K562 (cell line): ENCODE measurements around the gene CREB5. TPM values are rescaled to one million over a fixed set of nuclear protein-coding genes. Genes with fewer than 3 reads are reported as not detected.

Experiments
- ATAC-seq: fragments of 200-7000 bp; cut with Tn5 transposase; 3 replicates; pipeline ENCODE4 v1.9.1; 2020; ENCODE audit warnings: moderate library complexity
- BruUV-seq: library from RNA; stranded (reverse); fragments of 400-500 nt; replicated peaks from 2 replicates; lab custom pipeline; 2021; lab: Mats Ljungman, UMichigan
- CTCF ChIA-PET: fragments of 300-600 bp; formaldehyde crosslinking; extraction: SDS; loops from one replicate; lab custom pipeline; 2021; ENCODE audit warnings: low intra/inter-chr PET ratio; lab: Yijun Ruan, JAX
- POLR2A ChIA-PET: fragments of 300-600, 350-650 bp; sonication (Branson Sonifier 250); formaldehyde crosslinking; extraction: SDS; loops from one replicate; lab custom pipeline; 2021; ENCODE audit warnings: antibody characterized with exemption, inconsistent platforms; lab: Yijun Ruan, JAX
- DNase-seq, 4 experiments: peaks; one replicate each; pipeline versions ENCODE4 v3.0.0 to v3.0.0-alpha.2; 2011 to 2018; ENCODE audit warnings: low spot score in 3 of 4, mixed read lengths in 3 of 4; ENCODE audit errors: extremely low read depth in 1 of 4
- FAIRE-seq: peaks from 2 replicates; lab custom pipeline; 2011; peaks lifted over from hg19 to GRCh38; lab: Jason Lieb, UNC
- H2AFZ ChIP-seq: 2 replicates; pipeline ENCODE4 v1.6.0; 2011; ENCODE audit warnings: low read depth, low read length, control low read depth, inconsistent platforms
- H3K27ac ChIP-seq: fragments of 200-600 bp; 3 replicates; pipeline ENCODE4 v1.8.0; 2011; ENCODE audit warnings: low read depth, mild to moderate bottlenecking, control low read depth, inconsistent platforms, low read length, moderate library complexity, mixed read lengths; ENCODE audit errors: extremely low read depth
- H3K27me3 ChIP-seq, 2 experiments: fragments of 300-600 bp in 1 of 2; 2 replicates in 1 of 2; 3 replicates in 1 of 2; pipeline versions ENCODE4 v1.6.0 to v1.8.0; 2011; ENCODE audit warnings: inconsistent platforms in 2 of 2, low read length in 2 of 2, mild to moderate bottlenecking in 1 of 2, mixed read lengths in 1 of 2, moderate library complexity in 1 of 2; ENCODE audit not compliant: control insufficient read depth in 2 of 2, insufficient read depth in 2 of 2
- H3K36me3 ChIP-seq: fragments of 300-600 bp; 3 replicates; pipeline ENCODE4 v1.8.0; 2011; ENCODE audit warnings: mild to moderate bottlenecking, low read length, inconsistent platforms; ENCODE audit not compliant: control insufficient read depth, insufficient read depth
- H3K4me1 ChIP-seq, 2 experiments: fragments of 200-600 bp in 1 of 2; replicated peaks in 1 of 2; 2 replicates in 1 of 2; 3 replicates in 1 of 2; pipeline versions ENCODE4 v1.5.1 to v1.8.0; 2011; ENCODE audit warnings: inconsistent platforms in 2 of 2, low read length in 2 of 2, mild to moderate bottlenecking in 1 of 2, mixed read lengths in 1 of 2, moderate library complexity in 1 of 2; ENCODE audit not compliant: control insufficient read depth in 2 of 2, insufficient read depth in 2 of 2
- H3K4me2 ChIP-seq: 2 replicates; pipeline ENCODE4 v1.6.1; 2011; ENCODE audit warnings: low read length, control low read depth, inconsistent platforms, mixed read lengths; ENCODE audit not compliant: insufficient read depth
- H3K4me3 ChIP-seq: fragments of 200-600 bp; sonication (generic), shearing (Covaris generic); 2 replicates; pipeline ENCODE4 v1.5.1; 2016; ENCODE audit warnings: control low read depth, inconsistent platforms
- H3K79me2 ChIP-seq: fragments of 200-600 bp; 3 replicates; pipeline ENCODE4 v1.8.0; 2011; ENCODE audit warnings: low read length, inconsistent platforms; ENCODE audit not compliant: control insufficient read depth, insufficient read depth
- H3K9ac ChIP-seq, 2 experiments: 2 replicates each; pipeline versions ENCODE4 v1.6.0 to v1.6.1; 2011; ENCODE audit warnings: low read depth in 2 of 2, low read length in 2 of 2, control low read depth in 1 of 2, inconsistent platforms in 1 of 2, mild to moderate bottlenecking in 1 of 2, mixed read lengths in 1 of 2; ENCODE audit not compliant: insufficient read depth in 1 of 2
- H3K9me1 ChIP-seq: one replicate; pipeline ENCODE4 v1.6.0; 2011; ENCODE audit warnings: inconsistent platforms, mild to moderate bottlenecking, low read length, moderate library complexity; ENCODE audit not compliant: control insufficient read depth, insufficient read depth
- H3K9me3 ChIP-seq: replicated peaks from 2 replicates; pipeline ENCODE4 v1.5.1; 2011; ENCODE audit warnings: low read depth, low read length, inconsistent platforms; ENCODE audit not compliant: control insufficient read depth, insufficient read depth
- H4K20me1 ChIP-seq: replicated peaks from 2 replicates; pipeline ENCODE4 v1.6.1; 2011; ENCODE audit warnings: low read length, inconsistent platforms, mixed read lengths; ENCODE audit not compliant: control insufficient read depth, insufficient read depth
- MTA1 ChIP-seq: fragments of 450-650 bp; IDR thresholded peaks from 2 replicates; pipeline ENCODE4 v1.6.1; 2017; ENCODE audit warnings: borderline replicate concordance
- MTA2 ChIP-seq: fragments of 450-650 bp; IDR thresholded peaks from 2 replicates; pipeline ENCODE4 v1.6.1; 2016; ENCODE audit warnings: low read depth
- OTX1 ChIP-seq: fragments of 450-650 bp; formaldehyde crosslinking; IDR thresholded peaks from 2 replicates; pipeline ENCODE4 v1.4.0; 2022; ENCODE audit warnings: mild to moderate bottlenecking
- TEAD4 ChIP-seq, 2 experiments: sonication (generic) in 1 of 2; formaldehyde crosslinking in 1 of 2; IDR thresholded peaks; 2 replicates each; pipeline versions ENCODE4 v1.6.1 to v1.8.0; 2012 to 2022; ENCODE audit warnings: borderline replicate concordance in 1 of 2, inconsistent platforms in 1 of 2, low read length in 1 of 2, mild to moderate bottlenecking in 1 of 2, missing genetic modification reagents in 1 of 2
- ZBTB17 ChIP-seq: fragments of 450-650 bp; formaldehyde crosslinking; IDR thresholded peaks from 2 replicates; pipeline ENCODE4 v1.4.0; 2020; ENCODE audit warnings: mild to moderate bottlenecking
- WGBS: fragments of 100-300 bp; shearing (Covaris generic); methylation state at CpG from one replicate; pipeline ENCODE4 v1.1.6; 2016; ENCODE audit warnings: low coverage, mixed read lengths; ENCODE audit not compliant: insufficient coverage; ENCODE audit errors: missing lambda C conversion rate; 5-methylcytosine and 5-hydroxymethylcytosine counted together
- in situ Hi-C: fragments of 300-500 bp; cut with MboI; formaldehyde crosslinking; loops from 4 replicates; pipeline ENCODE4 v1.15.0; 2018; ENCODE audit warnings: inconsistent platforms, mixed read lengths
- intact Hi-C: fragments of 100-400 bp; cut with micrococcal nuclease; formaldehyde crosslinking; loops from 2 replicates; pipeline ENCODE4 v1.14.2; 2022
- polyA plus RNA-seq, 8 experiments: library from polyadenylated mRNA; depleted of rRNA in 4 of 8; stranded (reverse) in 5 of 8; unstranded in 3 of 8; fragments of >200 nt; fragmentation: Nextera tagmentation in 2 of 8; fragmentation: Illumina TruSeq in 1 of 8; extraction: Ambion mirVana in 2 of 8; extraction: Trizol in 1 of 8; gene quantifications; 2 replicates each; pipeline versions ENCODE4 v1.2.1 to v1.2.3, GENCODE V29; 2011 to 2014; ENCODE audit warnings: inconsistent platforms in 1 of 8, missing spikeins in 1 of 8
- total RNA-seq, 7 experiments: library from RNA; depleted of rRNA in 6 of 7; stranded (reverse); fragments of >200 nt in 6 of 7; fragmentation: Illumina TruSeq in 2 of 7; extraction: Trizol in 2 of 7; gene quantifications; 2 replicates each; pipeline versions ENCODE4 v1.2.1 to v1.2.3, GENCODE V29; 2011 to 2021; ENCODE audit warnings: low replicate concordance in 1 of 7
- TF ChIP-seq, protein P1 (sequence below): fragments of 450-650 bp; IDR thresholded peaks from 2 replicates; pipeline ENCODE4 v1.6.1; 2016; ENCODE audit warnings: low read depth
- TF ChIP-seq, protein P2 (sequence below): fragments of 450-650 bp; formaldehyde crosslinking; IDR thresholded peaks from 2 replicates; pipeline ENCODE4 v1.4.0; 2022; ENCODE audit warnings: missing genetic modification characterization
- TF ChIP-seq, protein P3 (sequence below): fragments of 450-650 bp; formaldehyde crosslinking; IDR thresholded peaks from 2 replicates; pipeline ENCODE4 v1.4.0; 2020; ENCODE audit warnings: mild to moderate bottlenecking, moderate library complexity
- TF ChIP-seq, protein P4 (sequence below): fragments of 200-800 bp; sonication (Bioruptor generic); IDR thresholded peaks from 2 replicates; pipeline ENCODE4 v1.6.1; 2017; ENCODE audit warnings: missing genetic modification characterization, missing compliant biosample characterization

The CREB5 gene
- total and polyA plus RNA-seq, 9 of the 15 experiments (the other 6 are each of a cell fraction or from before 2014, with no cell fraction given), result 0.33 to 6.4 (median 1.8) TPM

DNA sequence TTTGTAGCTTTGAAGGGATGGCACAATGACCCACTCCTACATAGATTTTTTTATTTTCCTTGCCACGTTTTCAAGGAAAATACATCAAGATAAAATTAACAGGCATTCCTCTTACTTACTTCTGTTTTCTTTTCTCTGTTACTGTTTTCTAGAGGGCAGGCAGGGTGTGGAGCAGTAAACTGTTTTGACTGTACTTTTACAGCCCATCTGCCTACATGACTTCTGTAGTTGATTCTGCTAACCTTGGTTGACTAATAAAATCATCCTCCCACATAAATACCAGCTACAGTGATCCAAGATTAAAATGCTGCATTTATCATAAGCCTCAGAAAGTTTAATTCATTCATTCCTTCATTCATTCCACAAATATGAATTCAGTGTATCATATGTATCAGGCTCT is 387.3 kb downstream of the CREB5 start:
- Histone ChIP-seq H3K4me2 (no peak overlapping the region), H3K36me3 (no peaks in the 10 kb centered on the region), H3K9me1 (no peaks in the 10 kb centered on the region), H3K9me3 (no peaks in the 10 kb centered on the region), H2AFZ (no peak overlapping the region), H3K4me3 (no peak overlapping the region), H3K9ac (no peak overlapping the region), H3K79me2 (no peaks in the 10 kb centered on the region), H3K4me1 (no peaks in the 10 kb centered on the region), H3K27me3 (peaks cover 0 to 4% of the 10 kb centered on the region in 2 experiments; a peak in 1 of 5 replicates), H4K20me1 (no peaks in the 10 kb centered on the region), H3K27ac (no peak overlapping the region)
- ChIA-PET POLR2A (no interaction called here), CTCF (no interaction called here)
- in situ Hi-C loops, result no loop called here
- no TSS peak for BruUV-seq
- 0% methylated on average over 1 of the region's 1 CpG for WGBS
- intact Hi-C loops, result no loop called here
- TF ChIP-seq, protein P1, sequence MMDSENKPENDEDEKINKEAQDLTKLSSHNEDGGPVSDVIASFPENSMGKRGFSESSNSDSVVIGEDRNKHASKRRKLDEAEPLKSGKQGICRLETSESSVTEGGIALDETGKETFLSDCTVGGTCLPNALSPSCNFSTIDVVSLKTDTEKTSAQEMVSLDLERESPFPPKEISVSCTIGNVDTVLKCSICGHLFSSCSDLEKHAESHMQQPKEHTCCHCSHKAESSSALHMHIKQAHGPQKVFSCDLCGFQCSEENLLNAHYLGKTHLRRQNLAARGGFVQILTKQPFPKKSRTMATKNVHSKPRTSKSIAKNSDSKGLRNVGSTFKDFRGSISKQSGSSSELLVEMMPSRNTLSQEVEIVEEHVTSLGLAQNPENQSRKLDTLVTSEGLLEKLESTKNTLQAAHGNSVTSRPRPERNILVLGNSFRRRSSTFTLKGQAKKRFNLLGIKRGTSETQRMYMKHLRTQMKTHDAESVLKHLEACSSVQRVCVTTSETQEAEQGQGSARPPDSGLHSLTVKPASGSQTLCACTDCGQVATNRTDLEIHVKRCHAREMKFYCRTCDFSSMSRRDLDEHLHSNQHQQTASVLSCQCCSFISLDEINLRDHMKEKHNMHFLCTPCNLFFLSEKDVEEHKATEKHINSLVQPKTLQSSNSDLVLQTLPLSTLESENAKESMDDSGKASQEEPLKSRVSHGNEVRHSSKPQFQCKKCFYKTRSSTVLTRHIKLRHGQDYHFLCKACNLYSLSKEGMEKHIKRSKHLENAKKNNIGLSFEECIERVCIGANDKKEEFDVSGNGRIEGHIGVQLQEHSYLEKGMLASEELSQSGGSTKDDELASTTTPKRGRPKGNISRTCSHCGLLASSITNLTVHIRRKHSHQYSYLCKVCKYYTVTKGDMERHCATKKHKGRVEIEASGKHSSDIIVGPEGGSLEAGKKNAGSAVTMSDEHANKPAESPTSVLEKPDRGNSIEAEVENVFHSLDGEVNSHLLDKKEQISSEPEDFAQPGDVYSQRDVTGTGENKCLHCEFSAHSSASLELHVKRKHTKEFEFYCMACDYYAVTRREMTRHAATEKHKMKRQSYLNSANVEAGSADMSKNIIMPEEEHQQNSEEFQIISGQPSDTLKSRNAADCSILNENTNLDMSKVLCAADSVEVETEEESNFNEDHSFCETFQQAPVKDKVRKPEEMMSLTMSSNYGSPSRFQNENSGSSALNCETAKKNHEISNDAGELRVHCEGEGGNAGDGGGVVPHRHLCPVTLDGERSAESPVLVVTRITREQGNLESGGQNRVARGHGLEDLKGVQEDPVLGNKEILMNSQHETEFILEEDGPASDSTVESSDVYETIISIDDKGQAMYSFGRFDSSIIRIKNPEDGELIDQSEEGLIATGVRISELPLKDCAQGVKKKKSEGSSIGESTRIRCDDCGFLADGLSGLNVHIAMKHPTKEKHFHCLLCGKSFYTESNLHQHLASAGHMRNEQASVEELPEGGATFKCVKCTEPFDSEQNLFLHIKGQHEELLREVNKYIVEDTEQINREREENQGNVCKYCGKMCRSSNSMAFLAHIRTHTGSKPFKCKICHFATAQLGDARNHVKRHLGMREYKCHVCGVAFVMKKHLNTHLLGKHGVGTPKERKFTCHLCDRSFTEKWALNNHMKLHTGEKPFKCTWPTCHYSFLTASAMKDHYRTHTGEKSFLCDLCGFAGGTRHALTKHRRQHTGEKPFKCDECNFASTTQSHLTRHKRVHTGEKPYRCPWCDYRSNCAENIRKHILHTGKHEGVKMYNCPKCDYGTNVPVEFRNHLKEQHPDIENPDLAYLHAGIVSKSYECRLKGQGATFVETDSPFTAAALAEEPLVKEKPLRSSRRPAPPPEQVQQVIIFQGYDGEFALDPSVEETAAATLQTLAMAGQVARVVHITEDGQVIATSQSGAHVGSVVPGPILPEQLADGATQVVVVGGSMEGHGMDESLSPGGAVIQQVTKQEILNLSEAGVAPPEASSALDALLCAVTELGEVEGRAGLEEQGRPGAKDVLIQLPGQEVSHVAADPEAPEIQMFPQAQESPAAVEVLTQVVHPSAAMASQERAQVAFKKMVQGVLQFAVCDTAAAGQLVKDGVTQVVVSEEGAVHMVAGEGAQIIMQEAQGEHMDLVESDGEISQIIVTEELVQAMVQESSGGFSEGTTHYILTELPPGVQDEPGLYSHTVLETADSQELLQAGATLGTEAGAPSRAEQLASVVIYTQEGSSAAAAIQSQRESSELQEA, result no peak
- TF ChIP-seq OTX1 (CRISPR knock-in tag), result no peak
- TF ChIP-seq ZBTB17 (CRISPR knock-in tag), result no peak
- TF ChIP-seq, protein P2, sequence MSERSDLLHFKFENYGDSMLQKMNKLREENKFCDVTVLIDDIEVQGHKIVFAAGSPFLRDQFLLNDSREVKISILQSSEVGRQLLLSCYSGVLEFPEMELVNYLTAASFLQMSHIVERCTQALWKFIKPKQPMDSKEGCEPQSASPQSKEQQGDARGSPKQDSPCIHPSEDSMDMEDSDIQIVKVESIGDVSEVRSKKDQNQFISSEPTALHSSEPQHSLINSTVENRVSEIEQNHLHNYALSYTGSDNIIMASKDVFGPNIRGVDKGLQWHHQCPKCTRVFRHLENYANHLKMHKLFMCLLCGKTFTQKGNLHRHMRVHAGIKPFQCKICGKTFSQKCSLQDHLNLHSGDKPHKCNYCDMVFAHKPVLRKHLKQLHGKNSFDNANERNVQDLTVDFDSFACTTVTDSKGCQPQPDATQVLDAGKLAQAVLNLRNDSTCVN (CRISPR knock-in tag), result no peak
- TF ChIP-seq MTA1, result no peak
- TF ChIP-seq MTA2, result no peak
- no peak for TF ChIP-seq TEAD4 (IDR thresholded peaks at IDR 0.05; ENCODE audit: low read length)
- no peak for TF ChIP-seq TEAD4 (CRISPR knock-in tag; IDR thresholded peaks at IDR 0.05; ENCODE audit: borderline replicate concordance)
- TF ChIP-seq, protein P3, sequence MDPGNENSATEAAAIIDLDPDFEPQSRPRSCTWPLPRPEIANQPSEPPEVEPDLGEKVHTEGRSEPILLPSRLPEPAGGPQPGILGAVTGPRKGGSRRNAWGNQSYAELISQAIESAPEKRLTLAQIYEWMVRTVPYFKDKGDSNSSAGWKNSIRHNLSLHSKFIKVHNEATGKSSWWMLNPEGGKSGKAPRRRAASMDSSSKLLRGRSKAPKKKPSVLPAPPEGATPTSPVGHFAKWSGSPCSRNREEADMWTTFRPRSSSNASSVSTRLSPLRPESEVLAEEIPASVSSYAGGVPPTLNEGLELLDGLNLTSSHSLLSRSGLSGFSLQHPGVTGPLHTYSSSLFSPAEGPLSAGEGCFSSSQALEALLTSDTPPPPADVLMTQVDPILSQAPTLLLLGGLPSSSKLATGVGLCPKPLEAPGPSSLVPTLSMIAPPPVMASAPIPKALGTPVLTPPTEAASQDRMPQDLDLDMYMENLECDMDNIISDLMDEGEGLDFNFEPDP (CRISPR knock-in tag), result no peak
- TF ChIP-seq, protein P4, sequence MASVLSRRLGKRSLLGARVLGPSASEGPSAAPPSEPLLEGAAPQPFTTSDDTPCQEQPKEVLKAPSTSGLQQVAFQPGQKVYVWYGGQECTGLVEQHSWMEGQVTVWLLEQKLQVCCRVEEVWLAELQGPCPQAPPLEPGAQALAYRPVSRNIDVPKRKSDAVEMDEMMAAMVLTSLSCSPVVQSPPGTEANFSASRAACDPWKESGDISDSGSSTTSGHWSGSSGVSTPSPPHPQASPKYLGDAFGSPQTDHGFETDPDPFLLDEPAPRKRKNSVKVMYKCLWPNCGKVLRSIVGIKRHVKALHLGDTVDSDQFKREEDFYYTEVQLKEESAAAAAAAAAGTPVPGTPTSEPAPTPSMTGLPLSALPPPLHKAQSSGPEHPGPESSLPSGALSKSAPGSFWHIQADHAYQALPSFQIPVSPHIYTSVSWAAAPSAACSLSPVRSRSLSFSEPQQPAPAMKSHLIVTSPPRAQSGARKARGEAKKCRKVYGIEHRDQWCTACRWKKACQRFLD (CRISPR knock-in tag), result no peak
- FAIRE-seq (no peak), DNase-seq (no peak), ATAC-seq (no peak)
